Coronary artery (tissue), 2 donors: ENCODE data around the gene MOV10L1.
"Not testable (repeated sequence)": the region's sequence is repeated elsewhere in the genome, so short reads cannot be mapped to it uniquely, and the experiment has no call there.

Source experiments
- DNase-seq: peaks from one replicate; pipeline ENCODE4 v3.0.0-alpha.2; 2017; ENCODE audit warnings: low spot score
- H3K27ac ChIP-seq, 2 donors: fragments of 200-600 bp; sonication (generic); one replicate each; pipeline ENCODE4 v1.5.1; 2016 to 2019
- H3K4me3 ChIP-seq: fragments of 200-600 bp; sonication (generic); 2 replicates; pipeline ENCODE4 v1.5.1; 2016; ENCODE audit warnings: mild to moderate bottlenecking, moderate library complexity
- TF ChIP-seq, protein P1 (sequence below): fragments of 200-600 bp; sonication (generic); IDR thresholded peaks from one replicate; pipeline ENCODE4 v1.5.1; 2019; ENCODE audit warnings: antibody characterized with exemption

Gene MOV10L1

DNA sequence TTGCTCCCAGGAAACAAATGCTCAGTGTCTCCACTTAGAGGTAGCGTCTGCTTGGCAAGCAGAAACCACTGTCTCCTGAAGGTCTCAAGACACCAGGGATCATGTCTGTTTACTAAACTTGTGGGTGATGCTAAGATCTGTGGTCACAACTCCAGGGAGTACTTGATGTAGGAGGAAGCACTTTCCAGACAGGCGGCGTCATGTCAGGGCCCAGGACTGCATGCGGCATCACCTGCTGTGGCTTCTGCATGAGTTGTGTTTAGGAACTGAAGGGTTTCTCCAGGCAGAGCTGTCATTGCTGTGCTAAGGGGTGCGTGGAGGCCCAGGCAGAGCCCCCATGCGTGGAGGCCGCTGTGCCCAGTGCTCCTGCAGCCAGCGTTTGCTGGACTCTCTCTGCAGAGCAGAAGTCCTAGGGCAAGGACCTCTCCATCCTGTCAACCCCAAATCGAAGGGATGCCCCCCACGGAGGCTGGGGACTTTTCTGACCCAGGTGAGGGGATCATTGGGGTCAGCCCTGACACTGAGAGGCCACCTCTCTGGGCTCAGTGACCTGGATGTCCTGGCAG is 72.7 kb downstream of the MOV10L1 start:
- TF ChIP-seq, protein P1, sequence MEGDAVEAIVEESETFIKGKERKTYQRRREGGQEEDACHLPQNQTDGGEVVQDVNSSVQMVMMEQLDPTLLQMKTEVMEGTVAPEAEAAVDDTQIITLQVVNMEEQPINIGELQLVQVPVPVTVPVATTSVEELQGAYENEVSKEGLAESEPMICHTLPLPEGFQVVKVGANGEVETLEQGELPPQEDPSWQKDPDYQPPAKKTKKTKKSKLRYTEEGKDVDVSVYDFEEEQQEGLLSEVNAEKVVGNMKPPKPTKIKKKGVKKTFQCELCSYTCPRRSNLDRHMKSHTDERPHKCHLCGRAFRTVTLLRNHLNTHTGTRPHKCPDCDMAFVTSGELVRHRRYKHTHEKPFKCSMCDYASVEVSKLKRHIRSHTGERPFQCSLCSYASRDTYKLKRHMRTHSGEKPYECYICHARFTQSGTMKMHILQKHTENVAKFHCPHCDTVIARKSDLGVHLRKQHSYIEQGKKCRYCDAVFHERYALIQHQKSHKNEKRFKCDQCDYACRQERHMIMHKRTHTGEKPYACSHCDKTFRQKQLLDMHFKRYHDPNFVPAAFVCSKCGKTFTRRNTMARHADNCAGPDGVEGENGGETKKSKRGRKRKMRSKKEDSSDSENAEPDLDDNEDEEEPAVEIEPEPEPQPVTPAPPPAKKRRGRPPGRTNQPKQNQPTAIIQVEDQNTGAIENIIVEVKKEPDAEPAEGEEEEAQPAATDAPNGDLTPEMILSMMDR: no peak
- Histone ChIP-seq H3K4me3 (no peak overlapping the region), H3K27ac (no peak overlapping the region)
- no peak for DNase-seq

DNA sequence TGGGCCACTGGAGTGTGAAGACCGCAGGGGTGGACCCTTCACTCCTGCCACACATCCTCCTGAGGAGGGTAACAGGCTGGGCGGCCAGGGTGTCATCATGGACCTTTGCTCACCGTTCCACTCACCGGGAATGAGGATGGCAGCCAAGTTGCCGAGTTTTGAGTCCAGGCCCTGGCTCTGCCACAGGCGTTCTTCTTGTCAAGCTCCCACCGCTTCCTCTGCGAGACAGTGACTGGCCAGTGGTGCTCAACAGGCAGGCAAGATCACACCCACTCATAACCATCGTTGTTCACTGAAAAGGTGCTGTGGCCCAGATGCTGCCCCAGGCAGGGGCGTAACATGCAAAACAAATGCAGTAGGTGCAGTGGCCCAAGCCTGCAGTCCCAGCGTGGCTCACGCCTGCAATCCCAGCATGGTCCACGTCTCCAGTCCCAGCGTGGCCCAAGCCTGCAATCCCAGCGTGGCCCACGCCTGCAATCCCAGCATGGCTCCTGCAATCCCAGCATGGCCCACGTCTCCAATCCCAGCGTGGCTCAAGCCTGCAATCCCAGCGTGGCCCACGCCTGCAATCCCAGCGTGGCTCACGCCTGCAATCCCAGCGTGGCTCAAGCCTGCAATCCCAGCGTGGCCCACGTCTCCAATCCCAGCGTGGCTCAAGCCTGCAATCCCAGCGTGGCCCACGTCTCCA is 75.8 kb downstream of the MOV10L1 start:
- Histone ChIP-seq H3K27ac (no peak overlapping the region), H3K4me3 (no peak overlapping the region)
- DNase-seq: no peak
- TF ChIP-seq, protein P1: no peak

- Histone ChIP-seq H3K27ac (no peak overlapping the region), H3K4me3 (no peak overlapping the region)
- DNase-seq: no peak
- TF ChIP-seq, protein P1: no peak
Measured at GRCh38 chr22:50167689-50168489, 78.1 kb downstream of the MOV10L1 start.

GRCh38 chr22:50168490-50169180 is 78.8 kb downstream of the MOV10L1 start:
- H3K4me3 ChIP-seq, H3K27ac ChIP-seq, DNase-seq: not testable (repeated sequence)

GRCh38 chr22:50169181-50169759 is 79.5 kb downstream of the MOV10L1 start:
- no peak overlapping the region for H3K27ac ChIP-seq
- DNase-seq: no peak
- H3K4me3 ChIP-seq: peak overlapping the region; percentile 80
- TF ChIP-seq, protein P1: no peak

DNA sequence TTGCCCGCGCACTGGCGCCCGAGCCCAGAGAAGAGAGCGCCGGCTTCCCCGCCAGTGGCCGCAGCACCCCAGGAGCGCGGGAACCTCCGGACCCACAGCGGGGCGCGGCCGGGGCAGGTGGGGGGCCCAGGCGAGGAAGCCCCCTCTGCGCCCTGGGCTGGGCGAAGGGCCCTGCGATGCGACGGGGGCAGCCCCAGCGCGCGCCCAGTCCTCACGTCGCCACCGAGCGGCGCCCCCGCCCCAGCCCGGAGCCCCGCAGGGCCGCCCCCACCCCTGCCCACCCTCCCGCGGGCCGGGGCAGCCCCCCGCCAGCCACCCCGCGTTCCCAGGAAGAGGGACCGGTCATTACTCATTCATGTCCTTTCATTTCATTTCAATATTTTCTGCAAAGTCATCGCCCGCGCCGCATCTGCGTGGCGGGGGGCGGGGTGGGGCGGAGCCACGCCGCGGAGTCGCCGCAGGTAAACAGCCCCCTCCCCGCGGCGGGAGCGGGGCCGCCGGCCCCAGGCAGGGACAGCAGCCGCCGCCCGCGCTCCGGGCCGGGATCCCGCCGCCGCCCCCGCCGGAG is 80.1 kb downstream of the MOV10L1 start:
- DNase-seq: no peak
- H3K27ac ChIP-seq: no peak overlapping the region
- TF ChIP-seq, protein P1: no peak
- H3K4me3 ChIP-seq: peak overlapping the region; percentile 80
